ENCODE results near the gene CST3.

Gene CST3

DNA sequence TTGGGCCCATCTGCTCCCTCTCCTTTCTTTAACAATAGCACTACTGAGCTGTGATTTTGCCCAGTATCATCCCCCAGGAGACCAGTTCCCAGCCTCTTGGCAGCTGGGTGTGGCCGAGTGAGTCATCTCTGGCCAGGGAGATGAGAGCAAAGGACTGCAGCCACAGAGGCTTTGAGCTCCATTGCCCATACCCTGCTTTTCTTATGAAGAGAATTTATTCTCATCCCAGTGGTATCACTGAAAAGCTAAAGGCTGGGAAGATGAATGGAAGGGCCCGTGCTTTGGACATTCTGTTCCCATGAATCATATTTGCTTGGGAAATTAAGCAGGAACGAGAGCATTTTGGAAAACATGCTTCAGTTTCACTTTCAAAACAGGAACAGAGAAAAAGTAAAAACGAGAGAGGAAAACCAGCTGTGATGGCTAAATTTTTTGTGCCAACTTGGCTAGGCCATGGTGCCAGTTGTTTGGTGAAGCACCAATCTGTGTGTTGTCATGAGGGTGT lies 14.9 kb downstream of the CST3 start:
- TF ChIP-seq YY1 (IDR thresholded peaks at IDR 0.05; ENCODE audit: low read depth) (no peak), EP300 (IDR thresholded peaks at IDR 0.05; ENCODE audit: borderline replicate concordance) (no peak), FOXM1 (IDR thresholded peaks at IDR 0.05; ENCODE audit: borderline replicate concordance, low read depth) (no peak), TEAD4 (IDR thresholded peaks at IDR 0.05) (no peak), EGR1 (IDR thresholded peaks at IDR 0.05) (no peak), TAF1 (IDR thresholded peaks at IDR 0.05; ENCODE audit: low read depth) (no peak), CEBPB (IDR thresholded peaks at IDR 0.05) (no peak), NFIC (IDR thresholded peaks at IDR 0.05) (no peak), RAD21 (IDR thresholded peaks at IDR 0.05; ENCODE audit: low read depth) (no peak), TCF12 (IDR thresholded peaks at IDR 0.05; ENCODE audit: low read depth) (no peak), CREB1 (IDR thresholded peaks at IDR 0.05; ENCODE audit: low read depth) (no peak), ZBTB7A (IDR thresholded peaks at IDR 0.05; ENCODE audit: low read depth) (no peak)
- TF ChIP-seq, protein P1, sequence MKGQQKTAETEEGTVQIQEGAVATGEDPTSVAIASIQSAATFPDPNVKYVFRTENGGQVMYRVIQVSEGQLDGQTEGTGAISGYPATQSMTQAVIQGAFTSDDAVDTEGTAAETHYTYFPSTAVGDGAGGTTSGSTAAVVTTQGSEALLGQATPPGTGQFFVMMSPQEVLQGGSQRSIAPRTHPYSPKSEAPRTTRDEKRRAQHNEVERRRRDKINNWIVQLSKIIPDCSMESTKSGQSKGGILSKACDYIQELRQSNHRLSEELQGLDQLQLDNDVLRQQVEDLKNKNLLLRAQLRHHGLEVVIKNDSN (IDR thresholded peaks at IDR 0.05): no peak
- TF ChIP-seq, protein P2, sequence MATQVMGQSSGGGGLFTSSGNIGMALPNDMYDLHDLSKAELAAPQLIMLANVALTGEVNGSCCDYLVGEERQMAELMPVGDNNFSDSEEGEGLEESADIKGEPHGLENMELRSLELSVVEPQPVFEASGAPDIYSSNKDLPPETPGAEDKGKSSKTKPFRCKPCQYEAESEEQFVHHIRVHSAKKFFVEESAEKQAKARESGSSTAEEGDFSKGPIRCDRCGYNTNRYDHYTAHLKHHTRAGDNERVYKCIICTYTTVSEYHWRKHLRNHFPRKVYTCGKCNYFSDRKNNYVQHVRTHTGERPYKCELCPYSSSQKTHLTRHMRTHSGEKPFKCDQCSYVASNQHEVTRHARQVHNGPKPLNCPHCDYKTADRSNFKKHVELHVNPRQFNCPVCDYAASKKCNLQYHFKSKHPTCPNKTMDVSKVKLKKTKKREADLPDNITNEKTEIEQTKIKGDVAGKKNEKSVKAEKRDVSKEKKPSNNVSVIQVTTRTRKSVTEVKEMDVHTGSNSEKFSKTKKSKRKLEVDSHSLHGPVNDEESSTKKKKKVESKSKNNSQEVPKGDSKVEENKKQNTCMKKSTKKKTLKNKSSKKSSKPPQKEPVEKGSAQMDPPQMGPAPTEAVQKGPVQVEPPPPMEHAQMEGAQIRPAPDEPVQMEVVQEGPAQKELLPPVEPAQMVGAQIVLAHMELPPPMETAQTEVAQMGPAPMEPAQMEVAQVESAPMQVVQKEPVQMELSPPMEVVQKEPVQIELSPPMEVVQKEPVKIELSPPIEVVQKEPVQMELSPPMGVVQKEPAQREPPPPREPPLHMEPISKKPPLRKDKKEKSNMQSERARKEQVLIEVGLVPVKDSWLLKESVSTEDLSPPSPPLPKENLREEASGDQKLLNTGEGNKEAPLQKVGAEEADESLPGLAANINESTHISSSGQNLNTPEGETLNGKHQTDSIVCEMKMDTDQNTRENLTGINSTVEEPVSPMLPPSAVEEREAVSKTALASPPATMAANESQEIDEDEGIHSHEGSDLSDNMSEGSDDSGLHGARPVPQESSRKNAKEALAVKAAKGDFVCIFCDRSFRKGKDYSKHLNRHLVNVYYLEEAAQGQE (IDR thresholded peaks at IDR 0.05; ENCODE audit: low read depth): no peak
- TF ChIP-seq, protein P3, sequence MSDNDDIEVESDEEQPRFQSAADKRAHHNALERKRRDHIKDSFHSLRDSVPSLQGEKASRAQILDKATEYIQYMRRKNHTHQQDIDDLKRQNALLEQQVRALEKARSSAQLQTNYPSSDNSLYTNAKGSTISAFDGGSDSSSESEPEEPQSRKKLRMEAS (IDR thresholded peaks at IDR 0.05): no peak

DNA sequence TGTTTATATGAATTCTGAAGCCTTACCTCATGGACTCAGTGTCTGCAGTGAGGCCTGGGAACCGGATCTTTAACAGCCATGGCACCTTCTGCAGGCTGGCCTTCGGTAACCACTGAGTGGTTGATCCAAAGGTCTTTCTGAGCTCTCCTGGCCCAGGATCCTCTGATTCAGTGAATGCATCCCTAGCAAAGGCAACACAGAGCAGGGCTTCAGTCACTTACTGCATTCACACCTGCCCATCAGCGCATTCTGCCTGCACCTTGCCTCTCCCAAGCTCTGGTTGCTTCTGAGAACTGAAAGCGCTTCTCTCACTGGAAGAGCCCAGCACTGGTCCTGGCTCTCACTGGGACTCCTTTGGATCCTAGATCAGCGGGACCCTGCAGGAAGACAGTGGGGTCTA lies 23.6 kb downstream of the CST3 start:
- TF ChIP-seq FOXM1 (IDR thresholded peaks at IDR 0.05; ENCODE audit: borderline replicate concordance, low read depth): no peak
- TF ChIP-seq TAF1 (IDR thresholded peaks at IDR 0.05; ENCODE audit: low read depth): no peak
- no peak for TF ChIP-seq EGR1 (IDR thresholded peaks at IDR 0.05)

DNA sequence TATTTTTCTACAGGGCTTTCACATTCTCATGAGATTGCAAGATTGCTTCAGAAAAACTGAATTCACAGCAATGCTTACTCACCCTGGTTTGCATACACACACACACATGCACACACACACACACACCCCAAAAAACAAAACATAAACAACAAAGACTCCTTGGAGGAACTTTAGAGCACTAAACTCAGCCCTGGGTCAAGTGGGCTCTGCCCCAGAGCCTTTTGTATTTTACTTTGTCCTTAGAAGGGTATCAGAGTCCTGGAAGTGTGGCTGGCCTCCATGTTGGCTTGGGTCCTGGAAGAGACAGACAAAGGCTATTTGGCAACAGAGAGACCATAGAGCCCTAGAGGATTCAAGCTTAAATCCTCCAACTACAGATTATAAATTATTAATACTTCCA lies 24.1 kb downstream of the CST3 start:
- TF ChIP-seq RAD21 (IDR thresholded peaks at IDR 0.05; ENCODE audit: low read depth) (no peak), FOXM1 (IDR thresholded peaks at IDR 0.05; ENCODE audit: borderline replicate concordance, low read depth) (no peak), CREB1 (IDR thresholded peaks at IDR 0.05; ENCODE audit: low read depth) (no peak), TEAD4 (IDR thresholded peaks at IDR 0.05) (no peak), EP300 (IDR thresholded peaks at IDR 0.05; ENCODE audit: borderline replicate concordance) (no peak), YY1 (IDR thresholded peaks at IDR 0.05; ENCODE audit: low read depth) (no peak), EGR1 (IDR thresholded peaks at IDR 0.05) (no peak)
- TF ChIP-seq, protein P1 (IDR thresholded peaks at IDR 0.05): no peak

DNA sequence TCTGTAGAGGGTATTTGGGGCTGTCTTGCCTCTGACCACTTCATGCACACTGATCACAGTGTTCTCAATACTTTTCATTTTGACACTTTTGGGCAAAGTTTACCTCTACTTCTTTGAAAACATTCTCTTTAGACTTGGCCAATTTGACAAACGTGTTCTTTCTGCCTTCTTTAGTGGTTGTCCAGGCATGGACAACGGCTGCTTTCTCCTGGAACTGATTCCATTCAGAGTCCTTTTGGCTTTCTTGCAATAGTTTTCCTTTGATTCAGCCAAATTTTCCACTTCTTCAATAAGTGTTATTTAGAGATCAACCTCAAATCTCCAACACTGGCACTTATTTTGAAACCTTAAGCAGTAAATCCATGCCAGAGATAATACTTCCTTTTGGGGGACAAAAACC lies 25.4 kb downstream of the CST3 start:
- no peak for TF ChIP-seq EP300 (IDR thresholded peaks at IDR 0.05; ENCODE audit: borderline replicate concordance)
- TF ChIP-seq CREB1 (IDR thresholded peaks at IDR 0.05; ENCODE audit: low read depth): no peak
- TF ChIP-seq, protein P3 (IDR thresholded peaks at IDR 0.05): no peak
- no peak for TF ChIP-seq YY1 (IDR thresholded peaks at IDR 0.05; ENCODE audit: low read depth)
- no peak for TF ChIP-seq NFIC (IDR thresholded peaks at IDR 0.05)
- no peak for TF ChIP-seq RAD21 (IDR thresholded peaks at IDR 0.05; ENCODE audit: low read depth)
- TF ChIP-seq TEAD4 (IDR thresholded peaks at IDR 0.05): no peak
- no peak for TF ChIP-seq CEBPB (IDR thresholded peaks at IDR 0.05)
- no peak for TF ChIP-seq TAF1 (IDR thresholded peaks at IDR 0.05; ENCODE audit: low read depth)
- TF ChIP-seq, protein P1 (IDR thresholded peaks at IDR 0.05): no peak
- no peak for TF ChIP-seq ZBTB7A (IDR thresholded peaks at IDR 0.05; ENCODE audit: low read depth)

DNA sequence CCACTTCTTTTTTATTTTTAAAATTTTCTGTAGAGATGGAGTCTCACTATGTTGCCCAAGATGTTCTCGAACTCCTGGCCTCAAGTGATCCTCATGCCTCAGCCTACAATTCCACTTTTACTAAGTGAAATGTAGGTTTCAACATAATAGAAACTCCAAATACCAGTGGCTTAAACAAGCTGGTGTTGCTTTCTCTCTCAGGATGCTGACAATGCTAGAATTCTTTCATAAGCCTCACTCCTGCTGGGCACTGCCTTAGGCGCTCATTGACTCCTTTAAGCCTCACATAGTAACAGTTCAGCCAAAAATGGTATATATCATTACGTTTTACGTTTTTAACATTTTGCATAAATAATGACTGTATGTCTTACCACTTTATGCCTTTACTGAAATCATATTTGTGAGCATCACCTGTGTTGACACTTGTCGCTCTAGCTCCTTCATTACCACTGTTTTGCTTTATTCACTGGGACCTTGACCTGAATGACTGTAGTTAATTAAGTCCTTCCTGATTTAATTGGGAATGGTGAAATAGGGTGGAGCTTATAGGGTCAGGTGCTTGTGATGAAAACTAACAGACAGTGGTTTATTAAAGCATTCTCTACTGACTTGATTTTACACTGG lies 28.2 kb downstream of the CST3 start:
- TF ChIP-seq FOXM1 (IDR thresholded peaks at IDR 0.05; ENCODE audit: borderline replicate concordance, low read depth) (no peak), NFIC (IDR thresholded peaks at IDR 0.05) (no peak), TAF1 (IDR thresholded peaks at IDR 0.05; ENCODE audit: low read depth) (no peak), EP300 (IDR thresholded peaks at IDR 0.05; ENCODE audit: borderline replicate concordance) (no peak), TCF12 (IDR thresholded peaks at IDR 0.05; ENCODE audit: low read depth) (no peak)
- TF ChIP-seq, protein P3 (IDR thresholded peaks at IDR 0.05): no peak

DNA sequence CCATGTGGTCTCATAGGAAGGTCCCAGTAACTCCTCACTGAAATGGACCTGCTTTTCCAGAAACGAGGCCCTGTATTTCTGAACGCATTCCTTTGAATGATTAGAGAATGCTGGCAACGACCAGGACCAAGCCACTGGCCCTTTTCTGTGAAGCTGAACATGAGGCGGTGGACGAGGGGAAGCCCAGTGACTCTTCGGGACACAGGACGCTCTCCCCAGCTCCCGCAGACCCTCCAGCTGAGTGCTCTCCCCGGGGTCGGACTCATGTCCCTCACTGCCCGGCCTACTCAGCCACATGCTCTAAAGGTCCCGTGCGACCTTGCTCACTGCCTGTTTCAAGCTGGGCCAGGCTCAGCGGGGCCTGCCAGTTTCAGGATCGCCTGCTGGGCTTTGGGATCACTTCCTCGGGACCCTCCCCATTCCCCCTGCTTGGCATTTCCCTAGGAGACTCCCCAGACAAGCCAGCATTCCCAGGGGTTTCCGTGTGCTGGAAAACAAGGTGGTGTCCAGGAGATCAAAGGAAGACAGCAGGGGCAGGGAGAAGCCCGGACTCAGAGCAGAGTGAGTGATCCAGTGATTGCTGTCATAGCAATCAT lies 29.4 kb downstream of the CST3 start:
- TF ChIP-seq CREB1 (IDR thresholded peaks at IDR 0.05; ENCODE audit: low read depth) (no peak), CEBPB (IDR thresholded peaks at IDR 0.05) (no peak), YY1 (IDR thresholded peaks at IDR 0.05; ENCODE audit: low read depth) (no peak), EP300 (IDR thresholded peaks at IDR 0.05; ENCODE audit: borderline replicate concordance) (no peak), FOXM1 (IDR thresholded peaks at IDR 0.05; ENCODE audit: borderline replicate concordance, low read depth) (no peak), ZBTB7A (IDR thresholded peaks at IDR 0.05; ENCODE audit: low read depth) (no peak), NFIC (IDR thresholded peaks at IDR 0.05) (no peak), TCF12 (IDR thresholded peaks at IDR 0.05; ENCODE audit: low read depth) (no peak), TAF1 (IDR thresholded peaks at IDR 0.05; ENCODE audit: low read depth) (no peak), RAD21 (IDR thresholded peaks at IDR 0.05; ENCODE audit: low read depth) (no peak), EGR1 (IDR thresholded peaks at IDR 0.05) (no peak), TEAD4 (IDR thresholded peaks at IDR 0.05) (no peak)
- TF ChIP-seq, protein P2 (IDR thresholded peaks at IDR 0.05; ENCODE audit: low read depth): no peak
- TF ChIP-seq, protein P1 (IDR thresholded peaks at IDR 0.05): no peak
- TF ChIP-seq, protein P3 (IDR thresholded peaks at IDR 0.05): no peak

Measured in Ishikawa (cell line).